GM12878 (cell line): Measurements from ENCODE around the gene KLK5. TPM values are rescaled to one million over a fixed set of nuclear protein-coding genes. Genes with fewer than 3 reads are reported as not detected.

Experiments used
- ATAC-seq: fragments of 200-7000 bp; cut with Tn5 transposase; 3 replicates; pipeline ENCODE4 v1.9.1; 2020; ENCODE audit warnings: mild to moderate bottlenecking, moderate library complexity
- BruUV-seq: library from RNA; stranded (reverse); fragments of 400-500 nt; replicated peaks from 2 replicates; lab custom pipeline; 2021; lab: Mats Ljungman, UMichigan
- CTCF ChIA-PET: fragments of 300-600 bp; sonication (Branson Sonifier 250); formaldehyde crosslinking; extraction: SDS; loops from one replicate; lab custom pipeline; 2021; ENCODE audit warnings: inconsistent platforms; lab: Yijun Ruan, JAX
- POLR2A ChIA-PET: fragments of 350-600 bp; formaldehyde crosslinking; extraction: SDS; loops from one replicate; lab custom pipeline; 2021; ENCODE audit warnings: inconsistent platforms; lab: Charles Lee
- RAD21 ChIA-PET: fragments of 300-600 bp; sonication (Branson Sonifier 250); formaldehyde crosslinking; loops from one replicate; lab custom pipeline; 2023; ENCODE audit warnings: antibody characterized with exemption; ENCODE audit not compliant: unreplicated experiment; lab: Charles Lee
- SMC1A ChIA-PET: fragments of 300-600 bp; sonication (Branson Sonifier 250); formaldehyde crosslinking; loops from one replicate; lab custom pipeline; 2023; ENCODE audit not compliant: unreplicated experiment, uncharacterized antibody; lab: Charles Lee
- DNase-seq: peaks from one replicate; pipeline ENCODE4 v3.0.0-alpha.2; 2011; ENCODE audit warnings: low read depth, low spot score
- FAIRE-seq: peaks from 3 replicates; lab custom pipeline; 2011; peaks lifted over from hg19 to GRCh38; lab: Jason Lieb, UNC
- H2AFZ ChIP-seq: 2 replicates; pipeline ENCODE4 v1.6.0; 2011; ENCODE audit warnings: low read depth, low read length, control low read depth; ENCODE audit not compliant: control insufficient read depth
- H3K27ac ChIP-seq: 2 replicates; pipeline ENCODE4 v1.5.1; 2011; ENCODE audit warnings: control low read depth; ENCODE audit not compliant: control insufficient read depth, insufficient read depth
- H3K27me3 ChIP-seq, 2 experiments: replicated peaks in 1 of 2; 2 replicates each; pipeline versions ENCODE4 v1.6.0 to v1.6.1; 2011; ENCODE audit warnings: low read length in 1 of 2; ENCODE audit not compliant: control insufficient read depth in 2 of 2, insufficient read depth in 2 of 2
- H3K36me3 ChIP-seq, 2 experiments: 2 replicates each; pipeline ENCODE4 v1.5.1; 2011; ENCODE audit warnings: low read length in 1 of 2; ENCODE audit not compliant: control insufficient read depth in 2 of 2, insufficient read depth in 2 of 2
- H3K4me1 ChIP-seq: 2 replicates; pipeline ENCODE4 v1.6.1; 2011; ENCODE audit warnings: mild to moderate bottlenecking, low read length, moderate library complexity, mixed read lengths; ENCODE audit not compliant: control insufficient read depth, insufficient read depth
- H3K4me2 ChIP-seq: 2 replicates; pipeline ENCODE4 v1.6.0; 2011; ENCODE audit warnings: control low read depth; ENCODE audit not compliant: control insufficient read depth, insufficient read depth
- H3K4me3 ChIP-seq: fragments of 200-600 bp; sonication (generic); 2 replicates; pipeline ENCODE4 v1.5.1; 2016
- H3K79me2 ChIP-seq: 2 replicates; pipeline ENCODE4 v1.6.0; 2011; ENCODE audit warnings: low read length; ENCODE audit not compliant: control insufficient read depth, insufficient read depth
- H3K9ac ChIP-seq: 2 replicates; pipeline ENCODE4 v1.8.0; 2011; ENCODE audit warnings: low read length, control low read depth, mixed read lengths; ENCODE audit not compliant: control insufficient read depth, insufficient read depth
- H3K9me3 ChIP-seq: replicated peaks from 3 replicates; pipeline ENCODE4 v1.5.1; 2011; ENCODE audit warnings: mild to moderate bottlenecking, low read length; ENCODE audit not compliant: control insufficient read depth, insufficient read depth
- H4K20me1 ChIP-seq: 2 replicates; pipeline ENCODE4 v1.6.0; 2011; ENCODE audit not compliant: control insufficient read depth, insufficient read depth
- BHLHE40 ChIP-seq, 2 experiments: fragments of 450-650 bp in 1 of 2; IDR thresholded peaks; 2 replicates each; pipeline ENCODE4 v1.6.1; 2011 to 2017; ENCODE audit warnings: low read depth in 2 of 2, borderline replicate concordance in 1 of 2, improper control_type of control experiment in 1 of 2, low read length in 1 of 2, mild to moderate bottlenecking in 1 of 2
- IKZF1 ChIP-seq: fragments of 450-650 bp; conservative IDR thresholded peaks from 2 replicates; pipeline ENCODE4 v1.6.1; 2017; ENCODE audit warnings: antibody characterized with exemption, mild to moderate bottlenecking
- KDM1A ChIP-seq: fragments of 200-600 bp; sonication (generic); IDR thresholded peaks from 2 replicates; pipeline ENCODE4 v1.6.1; 2016; ENCODE audit warnings: borderline replicate concordance
- NR2C1 ChIP-seq: fragments of 450-650 bp; IDR thresholded peaks from 2 replicates; pipeline ENCODE4 v1.6.1; 2017; ENCODE audit warnings: antibody characterized with exemption, mild to moderate bottlenecking, moderate library complexity
- TBL1XR1 ChIP-seq: IDR thresholded peaks from 2 replicates; pipeline ENCODE4 v1.6.1; 2012; ENCODE audit warnings: low read depth, low read length, improper control_type of control experiment
- ZNF274 ChIP-seq: IDR thresholded peaks from one replicate; pipeline ENCODE4 v1.8.0; 2011; ENCODE audit not compliant: insufficient read length, insufficient read depth
- WGBS: methylation state at CpG from one replicate; pipeline ENCODE4 v1.1.6; 2016; ENCODE audit warnings: low lambda C conversion rate; ENCODE audit not compliant: insufficient replicate concordance, insufficient coverage; ENCODE audit errors: missing lambda C conversion rate; 5-methylcytosine and 5-hydroxymethylcytosine counted together
- in situ Hi-C: fragments of 300-500 bp; cut with MboI; formaldehyde crosslinking; loops from 9 replicates; pipeline ENCODE4 v1.14.3; 2018; ENCODE audit warnings: mixed read lengths
- intact Hi-C: fragments of 100-400 bp; cut with micrococcal nuclease; formaldehyde crosslinking; loops from one replicate; pipeline ENCODE4 v1.14.2; 2022; ENCODE audit not compliant: unreplicated experiment
- polyA plus RNA-seq, 11 experiments: library from polyadenylated mRNA; depleted of rRNA in 4 of 11; unstranded in 6 of 11; stranded (reverse) in 5 of 11; fragments of >200 nt; fragmentation: Nextera tagmentation in 4 of 11; fragmentation: Illumina TruSeq in 1 of 11; extraction: Ambion mirVana in 4 of 11; extraction: Trizol in 1 of 11; gene quantifications; 1 replicate in 1 of 11; 2 replicates in 10 of 11; pipeline versions ENCODE4 v1.2.1 to v1.2.3, GENCODE V29; 2011 to 2016; ENCODE audit warnings: inconsistent platforms in 2 of 11, missing spikeins in 2 of 11, low read depth in 1 of 11
- total RNA-seq, 4 experiments: library from RNA; depleted of rRNA in 3 of 4; stranded (reverse); fragments of >200 nt in 3 of 4; fragmentation: Illumina TruSeq in 1 of 4; extraction: Trizol in 1 of 4; gene quantifications; 2 replicates each; pipeline versions ENCODE4 v1.2.1 to v1.2.3, GENCODE V29; 2013 to 2021
- TF ChIP-seq, protein P1 (sequence below): fragments of 450-650 bp; IDR thresholded peaks from 2 replicates; pipeline ENCODE4 v1.6.1; 2016; ENCODE audit warnings: mild to moderate bottlenecking, moderate library complexity, borderline replicate concordance
- TF ChIP-seq, protein P2 (sequence below): fragments of 450-650 bp; IDR thresholded peaks from 2 replicates; pipeline ENCODE4 v1.6.1; 2014; ENCODE audit warnings: mild to moderate bottlenecking

Gene KLK5
- total and polyA plus RNA-seq, 10 of the 15 experiments (the other 5 are each of a cell fraction or from before 2014, with no cell fraction given): 0.16 TPM; not detected in 9

DNA sequence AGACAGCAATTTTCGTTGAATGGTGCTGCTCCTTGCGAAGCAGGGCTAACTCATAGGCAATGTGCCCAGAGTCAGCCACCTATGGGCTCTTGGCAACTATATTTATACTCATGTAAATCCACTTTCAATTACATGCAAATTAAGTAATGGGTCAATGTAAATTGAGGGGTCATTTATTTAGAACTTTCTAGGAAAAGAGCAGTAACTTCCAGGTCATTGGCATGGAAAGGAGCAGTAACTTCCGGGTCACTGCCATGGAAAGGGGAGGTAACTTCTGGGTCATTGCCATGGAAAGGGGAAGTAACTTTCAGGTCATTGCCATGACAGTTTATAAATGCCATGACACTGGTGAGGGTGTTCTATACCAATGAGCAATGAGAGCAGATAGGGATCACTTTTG, 53.3 kb downstream of the KLK5 start:
- CTCF ChIA-PET: interaction anchor here (1.0 to 4.0 kb wide), 3 partner anchors 22 to 343 kb away, joined by 3 to 33 read pairs (median 4); no protein-coding TSS in a partner anchor
- intact Hi-C loops (loop anchor here (5.0 to 10.0 kb wide), 2 partner anchors 62 to 545 kb away; no protein-coding TSS in a partner anchor), in situ Hi-C loops (loop anchor here (10.0 kb wide), 1 partner anchor 545 kb away; no protein-coding TSS in a partner anchor)
- POLR2A ChIA-PET: interaction anchor here (0.6 kb wide), 2 partner anchors 9 to 18 kb away, joined by 3 to 4 read pairs; no protein-coding TSS in a partner anchor
- no peak overlapping the region for H3K4me3 ChIP-seq
- H2AFZ ChIP-seq: no peak overlapping the region
- H3K4me1 ChIP-seq: peaks cover 21% of the 10 kb centered on the region
- H4K20me1 ChIP-seq: no peaks in the 10 kb centered on the region
- H3K27ac ChIP-seq: no peak overlapping the region
- FAIRE-seq (no peak), DNase-seq (no peak), ATAC-seq (no peak)
- no peak overlapping the region for H3K9ac ChIP-seq
- 56% methylated on average over 3 of the region's 3 CpGs for WGBS
- no peaks in the 10 kb centered on the region for H3K36me3 ChIP-seq
- RAD21 ChIA-PET: interaction anchor here (2.3 to 3.8 kb wide), 2 partner anchors 22 to 79 kb away, joined by 11 to 19 read pairs; no protein-coding TSS in a partner anchor
- H3K79me2 ChIP-seq: no peaks in the 10 kb centered on the region
- peaks cover 5% of the 10 kb centered on the region; the same call in 1 of the 3 replicates for H3K9me3 ChIP-seq
- TF ChIP-seq TBL1XR1 (no peak), BHLHE40 (IDR thresholded peaks at IDR 0.05; ENCODE audit: borderline replicate concordance in 1 of 2, low read depth in 2 of 2, low read length in 1 of 2) (no peak), KDM1A (no peak), NR2C1 (peak; percentile 91), ZNF274 (no peak), IKZF1 (no peak)
- TF ChIP-seq, protein P1, sequence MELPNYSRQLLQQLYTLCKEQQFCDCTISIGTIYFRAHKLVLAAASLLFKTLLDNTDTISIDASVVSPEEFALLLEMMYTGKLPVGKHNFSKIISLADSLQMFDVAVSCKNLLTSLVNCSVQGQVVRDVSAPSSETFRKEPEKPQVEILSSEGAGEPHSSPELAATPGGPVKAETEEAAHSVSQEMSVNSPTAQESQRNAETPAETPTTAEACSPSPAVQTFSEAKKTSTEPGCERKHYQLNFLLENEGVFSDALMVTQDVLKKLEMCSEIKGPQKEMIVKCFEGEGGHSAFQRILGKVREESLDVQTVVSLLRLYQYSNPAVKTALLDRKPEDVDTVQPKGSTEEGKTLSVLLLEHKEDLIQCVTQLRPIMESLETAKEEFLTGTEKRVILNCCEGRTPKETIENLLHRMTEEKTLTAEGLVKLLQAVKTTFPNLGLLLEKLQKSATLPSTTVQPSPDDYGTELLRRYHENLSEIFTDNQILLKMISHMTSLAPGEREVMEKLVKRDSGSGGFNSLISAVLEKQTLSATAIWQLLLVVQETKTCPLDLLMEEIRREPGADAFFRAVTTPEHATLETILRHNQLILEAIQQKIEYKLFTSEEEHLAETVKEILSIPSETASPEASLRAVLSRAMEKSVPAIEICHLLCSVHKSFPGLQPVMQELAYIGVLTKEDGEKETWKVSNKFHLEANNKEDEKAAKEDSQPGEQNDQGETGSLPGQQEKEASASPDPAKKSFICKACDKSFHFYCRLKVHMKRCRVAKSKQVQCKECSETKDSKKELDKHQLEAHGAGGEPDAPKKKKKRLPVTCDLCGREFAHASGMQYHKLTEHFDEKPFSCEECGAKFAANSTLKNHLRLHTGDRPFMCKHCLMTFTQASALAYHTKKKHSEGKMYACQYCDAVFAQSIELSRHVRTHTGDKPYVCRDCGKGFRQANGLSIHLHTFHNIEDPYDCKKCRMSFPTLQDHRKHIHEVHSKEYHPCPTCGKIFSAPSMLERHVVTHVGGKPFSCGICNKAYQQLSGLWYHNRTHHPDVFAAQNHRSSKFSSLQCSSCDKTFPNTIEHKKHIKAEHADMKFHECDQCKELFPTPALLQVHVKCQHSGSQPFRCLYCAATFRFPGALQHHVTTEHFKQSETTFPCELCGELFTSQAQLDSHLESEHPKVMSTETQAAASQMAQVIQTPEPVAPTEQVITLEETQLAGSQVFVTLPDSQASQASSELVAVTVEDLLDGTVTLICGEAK: peak; percentile 46; the same call in 1 of the 2 replicates
- TF ChIP-seq, protein P2, sequence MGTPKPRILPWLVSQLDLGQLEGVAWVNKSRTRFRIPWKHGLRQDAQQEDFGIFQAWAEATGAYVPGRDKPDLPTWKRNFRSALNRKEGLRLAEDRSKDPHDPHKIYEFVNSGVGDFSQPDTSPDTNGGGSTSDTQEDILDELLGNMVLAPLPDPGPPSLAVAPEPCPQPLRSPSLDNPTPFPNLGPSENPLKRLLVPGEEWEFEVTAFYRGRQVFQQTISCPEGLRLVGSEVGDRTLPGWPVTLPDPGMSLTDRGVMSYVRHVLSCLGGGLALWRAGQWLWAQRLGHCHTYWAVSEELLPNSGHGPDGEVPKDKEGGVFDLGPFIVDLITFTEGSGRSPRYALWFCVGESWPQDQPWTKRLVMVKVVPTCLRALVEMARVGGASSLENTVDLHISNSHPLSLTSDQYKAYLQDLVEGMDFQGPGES: no peak
- no peak overlapping the region for H3K4me2 ChIP-seq
- H3K27me3 ChIP-seq: no peaks in the 10 kb centered on the region
- BruUV-seq: no TSS peak
- SMC1A ChIA-PET: interaction anchor here (0.7 to 4.7 kb wide), 5 partner anchors 10 to 1226 kb away, joined by 3 to 28 read pairs (median 3); no protein-coding TSS in a partner anchor
